ENCODE results near the gene C4B.
"Not testable (repeated sequence)": the region's sequence is repeated elsewhere in the genome, so short reads cannot be mapped to it uniquely, and the experiment has no call there.

Gene C4B

GRCh38 chr6:32014547-32014946, at the start of gene C4B:
Gene C4B (plus strand): TSS chr6:32014795. CDS start chr6:32014846, 51 bp downstream.
- not testable (repeated sequence) for DNase-seq

GRCh38 chr6:31965700-31966099, 48.9 kb upstream of the C4B start:
- DNase-seq = no peak

GRCh38 chr6:31966506-31966905, 48.1 kb upstream of the C4B start:
- DNase-seq = no peak

GRCh38 chr6:31966997-31967925, 47.3 kb upstream of the C4B start:
- DNase-seq = no peak

- no peak for DNase-seq
Observed at GRCh38 chr6:31967926-31968320, 46.7 kb upstream of the C4B start.

GRCh38 chr6:31968326-31968725, 46.3 kb upstream of the C4B start:
- DNase-seq = no peak

GRCh38 chr6:31968791-31969711, 45.5 kb upstream of the C4B start:
- no peak for DNase-seq

GRCh38 chr6:31969712-31970603, 44.6 kb upstream of the C4B start:
- no peak for DNase-seq

GRCh38 chr6:31970604-31971271, 43.9 kb upstream of the C4B start:
- DNase-seq = no peak

- DNase-seq = no peak
Observed at GRCh38 chr6:31971279-31971992, 43.2 kb upstream of the C4B start.

- DNase-seq = peak; percentile 96
Observed at GRCh38 chr6:31971993-31972708, 42.4 kb upstream of the C4B start, which contains the start of gene DXO. Gene DXO (minus strand): TSS chr6:31972138. CDS start chr6:31971675, 463 bp downstream.

GRCh38 chr6:31972709-31973350, 41.8 kb upstream of the C4B start:
- DNase-seq = no peak

- DNase-seq = not testable (repeated sequence)
Observed at GRCh38 chr6:31976065-31976464, 38.5 kb upstream of the C4B start.

- no peak for DNase-seq
Observed at GRCh38 chr6:31977816-31978431, 36.7 kb upstream of the C4B start.

- no peak for DNase-seq
Observed at GRCh38 chr6:31978831-31979230, 35.8 kb upstream of the C4B start.

GRCh38 chr6:31979238-31979898, 35.2 kb upstream of the C4B start:
- no peak for DNase-seq

GRCh38 chr6:31980195-31980876, 34.3 kb upstream of the C4B start:
- not testable (repeated sequence) for DNase-seq

GRCh38 chr6:31980998-31981397, 33.6 kb upstream of the C4B start:
- not testable (repeated sequence) for DNase-seq

All from NK-92 treated with Interleukin-12 subunit alpha and Interleukin-12 subunit beta, amount 100 ng/mL, for 24 hours (cell line).